ENCODE results near the gene COL15A1.

COL15A1 gene

GRCh38 chr9:98995971-98996504 is 52.3 kb downstream of the COL15A1 start:
- no peak for TF ChIP-seq BHLHE40 (IDR thresholded peaks at IDR 0.05; ENCODE audit: borderline replicate concordance)
- no peak for TF ChIP-seq ZNF384 (IDR thresholded peaks at IDR 0.05)
- TF ChIP-seq L3MBTL2 (conservative IDR thresholded peaks at IDR 0.05): no peak
- no peak for TF ChIP-seq FOXK2 (IDR thresholded peaks at IDR 0.05)
- TF ChIP-seq FOXM1 (IDR thresholded peaks at IDR 0.05; ENCODE audit: borderline replicate concordance): no peak
- DNase-seq (ENCODE audit: extremely low spot score): no peak
- ChIA-PET CTCF (interaction anchor here (0.6 to 1.3 kb wide), 3 partner anchors 147 to 197 kb away, joined by 3 to 5 read pairs (median 3); no protein-coding TSS in a partner anchor), POLR2A (no interaction called here)

GRCh38 chr9:98997604-98998003 is 53.9 kb downstream of the COL15A1 start:
- TF ChIP-seq FOXK2 (IDR thresholded peaks at IDR 0.05): no peak
- no peak for TF ChIP-seq L3MBTL2 (conservative IDR thresholded peaks at IDR 0.05)
- no peak for TF ChIP-seq ARNT (IDR thresholded peaks at IDR 0.05)
- ChIA-PET CTCF (interaction anchor here (0.6 to 2.0 kb wide), 6 partner anchors 23 to 191 kb away, joined by 3 to 18 read pairs (median 4); partner anchors contain the start of gene GALNT12), POLR2A (no interaction called here)
- DNase-seq (ENCODE audit: extremely low spot score): no peak

- ChIA-PET POLR2A (interaction anchor here (0.5 kb wide), 1 partner anchor 151 kb away, joined by 3 read pairs; no protein-coding TSS in a partner anchor), CTCF (interaction anchor here (0.6 to 2.0 kb wide), 10 partner anchors 10 to 192 kb away, joined by 3 to 18 read pairs (median 4); partner anchors contain the start of gene GALNT12)
- peak; percentile 80 for DNase-seq (ENCODE audit: extremely low spot score)
- TF ChIP-seq TARDBP (IDR thresholded peaks at IDR 0.05): no peak
- TF ChIP-seq BHLHE40 (IDR thresholded peaks at IDR 0.05; ENCODE audit: borderline replicate concordance): no peak
- no peak for TF ChIP-seq SP1 (IDR thresholded peaks at IDR 0.05)
- TF ChIP-seq CTBP1 (IDR thresholded peaks at IDR 0.05; ENCODE audit: borderline replicate concordance): no peak
- TF ChIP-seq FOXK2 (IDR thresholded peaks at IDR 0.05): no peak
- no peak for TF ChIP-seq ZNF384 (IDR thresholded peaks at IDR 0.05)
- TF ChIP-seq FOXA1 (IDR thresholded peaks at IDR 0.05): no peak
- TF ChIP-seq NFRKB (IDR thresholded peaks at IDR 0.05): no peak
- TF ChIP-seq LEF1 (IDR thresholded peaks at IDR 0.05; ENCODE audit: borderline replicate concordance): no peak
- TF ChIP-seq HDGF (IDR thresholded peaks at IDR 0.05; ENCODE audit: borderline replicate concordance): no peak
- TF ChIP-seq PKNOX1 (IDR thresholded peaks at IDR 0.05): no peak
- no peak for TF ChIP-seq ARNT (IDR thresholded peaks at IDR 0.05)
- no peak for TF ChIP-seq SUZ12 (IDR thresholded peaks at IDR 0.05)
Observed at GRCh38 chr9:98998441-98999151, 54.9 kb downstream of the COL15A1 start.

GRCh38 chr9:98999152-98999525 is 55.4 kb downstream of the COL15A1 start:
- no peak for DNase-seq (ENCODE audit: extremely low spot score)
- TF ChIP-seq HDGF (IDR thresholded peaks at IDR 0.05; ENCODE audit: borderline replicate concordance) (no peak), BHLHE40 (IDR thresholded peaks at IDR 0.05; ENCODE audit: borderline replicate concordance) (no peak), CTBP1 (IDR thresholded peaks at IDR 0.05; ENCODE audit: borderline replicate concordance) (no peak), PKNOX1 (IDR thresholded peaks at IDR 0.05) (no peak), NFRKB (IDR thresholded peaks at IDR 0.05) (no peak), FOXA1 (IDR thresholded peaks at IDR 0.05) (no peak), LEF1 (IDR thresholded peaks at IDR 0.05; ENCODE audit: borderline replicate concordance) (no peak), SP1 (IDR thresholded peaks at IDR 0.05) (no peak)
- ChIA-PET POLR2A (no interaction called here), CTCF (interaction anchor here (0.6 to 2.0 kb wide), 8 partner anchors 21 to 153 kb away, joined by 3 to 18 read pairs (median 4); no protein-coding TSS in a partner anchor)

- POLR2A ChIA-PET: no interaction called here
- CTCF ChIA-PET: interaction anchor here (0.6 to 3.2 kb wide), 2 partner anchors 107 to 141 kb away, joined by 3 to 22 read pairs; no protein-coding TSS in a partner anchor
- no peak for TF ChIP-seq L3MBTL2 (conservative IDR thresholded peaks at IDR 0.05)
- TF ChIP-seq FOXA1 (IDR thresholded peaks at IDR 0.05): no peak
- TF ChIP-seq HDGF (IDR thresholded peaks at IDR 0.05; ENCODE audit: borderline replicate concordance): no peak
- TF ChIP-seq SUZ12 (IDR thresholded peaks at IDR 0.05): no peak
Observed at GRCh38 chr9:99000476-99001395, 57.0 kb downstream of the COL15A1 start.

GRCh38 chr9:99001892-99002291 is 58.2 kb downstream of the COL15A1 start:
- CTCF ChIA-PET: interaction anchor here (3.2 kb wide), 1 partner anchor 140 kb away, joined by 22 read pairs; no protein-coding TSS in a partner anchor
- TF ChIP-seq FOXK2 (IDR thresholded peaks at IDR 0.05): no peak
- TF ChIP-seq FOXM1 (IDR thresholded peaks at IDR 0.05; ENCODE audit: borderline replicate concordance): no peak
- TF ChIP-seq HDGF (IDR thresholded peaks at IDR 0.05; ENCODE audit: borderline replicate concordance): no peak
- no peak for TF ChIP-seq ARNT (IDR thresholded peaks at IDR 0.05)
- TF ChIP-seq CTBP1 (IDR thresholded peaks at IDR 0.05; ENCODE audit: borderline replicate concordance): no peak
- no peak for TF ChIP-seq FOXA1 (IDR thresholded peaks at IDR 0.05)
- no peak for TF ChIP-seq PKNOX1 (IDR thresholded peaks at IDR 0.05)
- TF ChIP-seq TARDBP (IDR thresholded peaks at IDR 0.05): no peak
- TF ChIP-seq ELF4 (IDR thresholded peaks at IDR 0.05): no peak
- TF ChIP-seq ZNF384 (IDR thresholded peaks at IDR 0.05): no peak
- TF ChIP-seq L3MBTL2 (conservative IDR thresholded peaks at IDR 0.05): no peak
- TF ChIP-seq SP1 (IDR thresholded peaks at IDR 0.05): no peak
- no peak for TF ChIP-seq BHLHE40 (IDR thresholded peaks at IDR 0.05; ENCODE audit: borderline replicate concordance)
- TF ChIP-seq SUZ12 (IDR thresholded peaks at IDR 0.05): no peak
- POLR2A ChIA-PET: no interaction called here
- DNase-seq (ENCODE audit: extremely low spot score): no peak

More at GRCh38 chr9:99000476-99001395, 57.0 kb downstream of the COL15A1 start:
- DNase-seq (ENCODE audit: extremely low spot score): peak; percentile 49
